HepG2 (cell line): Measurements from ENCODE around the gene FPR3. TPM values are rescaled to one million over a fixed set of nuclear protein-coding genes. Genes with fewer than 3 reads are reported as not detected.

ENCODE experiments used
- ATAC-seq: fragments of 200-7000 bp; cut with Tn5 transposase; 3 replicates; pipeline ENCODE4 v1.9.1; 2020; ENCODE audit warnings: mild to moderate bottlenecking, moderate library complexity
- BruUV-seq: library from RNA; stranded (reverse); fragments of 400-500 nt; replicated peaks from 2 replicates; lab custom pipeline; 2021; lab: Mats Ljungman, UMichigan
- CTCF ChIA-PET: fragments of 300-600 bp; formaldehyde crosslinking; extraction: SDS; loops from one replicate; lab custom pipeline; 2021; ENCODE audit warnings: low total read pairs, inconsistent platforms, low intra/inter-chr PET ratio; lab: Yijun Ruan, JAX
- POLR2A ChIA-PET: fragments of 350-600 bp; sonication (Branson Sonifier 250); formaldehyde crosslinking; loops from one replicate; lab custom pipeline; 2020; ENCODE audit warnings: antibody characterized with exemption, inconsistent platforms; lab: Yijun Ruan, JAX
- DNase-seq: peaks from one replicate; pipeline ENCODE4 v3.0.0-alpha.2; 2015; ENCODE audit warnings: low spot score
- FAIRE-seq: peaks from 3 replicates; lab custom pipeline; 2011; peaks lifted over from hg19 to GRCh38; lab: Jason Lieb, UNC
- H2AFZ ChIP-seq: one replicate; pipeline ENCODE4 v1.6.1; 2011; ENCODE audit warnings: low read length, inconsistent platforms
- H3K27ac ChIP-seq: fragments of 300-600 bp; 3 replicates; pipeline ENCODE4 v1.8.0; 2011; ENCODE audit warnings: mixed run types, mild to moderate bottlenecking, mixed read lengths, low read length, inconsistent platforms; ENCODE audit not compliant: insufficient read depth; ENCODE audit errors: extremely low read length
- H3K27me3 ChIP-seq, 2 experiments: fragments of 200-600 bp in 1 of 2; 2 replicates in 1 of 2; 3 replicates in 1 of 2; pipeline versions ENCODE4 v1.6.0 to v1.8.0; 2011; ENCODE audit warnings: low read length in 2 of 2, mild to moderate bottlenecking in 2 of 2, moderate library complexity in 2 of 2, inconsistent platforms in 1 of 2; ENCODE audit not compliant: insufficient read depth in 2 of 2, control insufficient read depth in 1 of 2
- H3K36me3 ChIP-seq, 2 experiments: fragments of 200-600 bp in 1 of 2; replicated peaks in 1 of 2; 2 replicates in 1 of 2; 3 replicates in 1 of 2; pipeline versions ENCODE4 v1.5.1 to v1.8.0; 2011; ENCODE audit warnings: low read length in 2 of 2, inconsistent platforms in 1 of 2; ENCODE audit not compliant: insufficient read depth in 2 of 2, control insufficient read depth in 1 of 2
- H3K4me1 ChIP-seq: 2 replicates; pipeline ENCODE4 v1.5.1; 2012; ENCODE audit warnings: low read length, inconsistent platforms; ENCODE audit not compliant: insufficient read depth
- H3K4me2 ChIP-seq: 2 replicates; pipeline ENCODE4 v1.6.0; 2011; ENCODE audit warnings: low read depth, low read length, inconsistent platforms
- H3K4me3 ChIP-seq, 3 experiments: fragments of 200-600 bp in 1 of 3; sonication (generic), shearing (Covaris generic) in 1 of 3; replicated peaks in 1 of 3; 2 replicates each; pipeline ENCODE4 v1.5.1; 2011 to 2016; ENCODE audit warnings: low read length in 3 of 3, inconsistent platforms in 2 of 3, low read depth in 2 of 3, mild to moderate bottlenecking in 2 of 3, control low read depth in 1 of 3, mixed read lengths in 1 of 3; ENCODE audit not compliant: insufficient read depth in 1 of 3
- H3K79me2 ChIP-seq: one replicate; pipeline ENCODE4 v1.6.1; 2011; ENCODE audit warnings: low read length, inconsistent platforms; ENCODE audit not compliant: insufficient read depth
- H3K9ac ChIP-seq: 2 replicates; pipeline ENCODE4 v1.6.0; 2011; ENCODE audit warnings: mild to moderate bottlenecking, low read depth, low read length, inconsistent platforms; ENCODE audit not compliant: insufficient read depth
- H3K9me3 ChIP-seq: 2 replicates; pipeline ENCODE4 v1.5.1; 2012; ENCODE audit warnings: mild to moderate bottlenecking, low read length
- H4K20me1 ChIP-seq: 2 replicates; pipeline ENCODE4 v1.6.0; 2011; ENCODE audit warnings: inconsistent platforms, mild to moderate bottlenecking, low read length, moderate library complexity; ENCODE audit not compliant: insufficient read depth
- BORCS8-MEF2B ChIP-seq: sonication (generic); formaldehyde crosslinking; IDR thresholded peaks from 2 replicates; pipeline ENCODE4 v1.8.0; 2022; ENCODE audit warnings: mild to moderate bottlenecking, missing genetic modification reagents
- CTCF ChIP-seq: sonication (generic); formaldehyde crosslinking; IDR thresholded peaks from 2 replicates; pipeline ENCODE4 v1.5.0; 2020; ENCODE audit warnings: mild to moderate bottlenecking, missing genetic modification reagents, moderate library complexity
- LBX2 ChIP-seq: sonication (generic); formaldehyde crosslinking; IDR thresholded peaks from 2 replicates; pipeline ENCODE4 v1.5.0; 2020; ENCODE audit warnings: missing genetic modification reagents, mild to moderate bottlenecking, borderline replicate concordance
- MAF1 ChIP-seq: sonication (generic); formaldehyde crosslinking; IDR thresholded peaks from 2 replicates; pipeline ENCODE4 v1.5.0; 2020; ENCODE audit warnings: missing genetic modification reagents, borderline replicate concordance
- MBNL3 ChIP-seq: fragments of 250-450 bp; sonication (Bioruptor Pico); conservative IDR thresholded peaks from 2 replicates; pipeline ENCODE4 v1.8.0; 2022; ENCODE audit warnings: mild to moderate bottlenecking, inconsistent platforms
- RAD51 ChIP-seq: fragments of 450-650 bp; IDR thresholded peaks from 2 replicates; pipeline ENCODE4 v1.6.1; 2016; ENCODE audit warnings: borderline replicate concordance
- STAG1 ChIP-seq: sonication (generic); formaldehyde crosslinking; IDR thresholded peaks from 2 replicates; pipeline ENCODE4 v1.4.0; 2020; ENCODE audit warnings: missing genetic modification reagents
- WGBS: methylation state at CpG from one replicate; pipeline ENCODE4 v1.1.6; 2017; ENCODE audit warnings: low lambda C conversion rate; 5-methylcytosine and 5-hydroxymethylcytosine counted together
- in situ Hi-C: cut with HindIII; loops from 2 replicates; pipeline ENCODE4 v1.10.0; 2017; ENCODE audit warnings: low pct_unique_long_range_greater_than_20kb; ENCODE audit not compliant: extremely low pct_ligation_motif_present
- intact Hi-C: fragments of 100-400 bp; cut with micrococcal nuclease; formaldehyde crosslinking; loops from one replicate; pipeline ENCODE4 v1.10.0; 2022; ENCODE audit not compliant: unreplicated experiment
- polyA plus RNA-seq, 8 experiments: library from polyadenylated mRNA; depleted of rRNA in 3 of 8; stranded (reverse) in 7 of 8; unstranded in 1 of 8; fragments of >200 nt; fragmentation: Illumina TruSeq in 4 of 8; extraction: Trizol in 4 of 8; gene quantifications; 2 replicates each; pipeline versions ENCODE4 v1.2.1 to v1.2.3, GENCODE V29; 2011 to 2016; ENCODE audit warnings: low read depth in 4 of 8, missing spikeins in 1 of 8, mixed read lengths in 1 of 8; ENCODE audit not compliant: insufficient read depth in 1 of 8
- total RNA-seq, 5 experiments: library from RNA; depleted of rRNA; stranded (reverse); fragments of >200 nt; fragmentation: Illumina TruSeq; extraction: Trizol; gene quantifications; 2 replicates each; pipeline ENCODE4 v1.2.3, GENCODE V29; 2016; ENCODE audit warnings: low read depth in 1 of 5

Gene FPR3
- total and polyA plus RNA-seq, 2 of the 13 experiments (the other 11 are each of a cell fraction or from before 2014, with no cell fraction given), result not detected

- TF ChIP-seq MAF1 (CRISPR knock-in tag) (no peak), LBX2 (CRISPR knock-in tag) (no peak), CTCF (CRISPR knock-in tag) (peak; percentile 37), STAG1 (peak; percentile 33), MBNL3 (CRISPR knock-in tag) (no peak)
- no peak for ATAC-seq
- in situ Hi-C loops, result no loop called here
- Histone ChIP-seq H3K4me3 (no peak overlapping the region), H3K4me2 (no peak overlapping the region), H3K4me1 (no peaks in the 10 kb centered on the region), H2AFZ (no peak overlapping the region), H3K9ac (no peak overlapping the region), H3K27me3 (no peaks in the 10 kb centered on the region), H3K36me3 (no peaks in the 10 kb centered on the region), H3K27ac (no peak overlapping the region), H3K79me2 (no peaks in the 10 kb centered on the region), H4K20me1 (no peaks in the 10 kb centered on the region), H3K9me3 (no peaks in the 10 kb centered on the region; the same call in 1 of the 2 replicates)
- WGBS, result 0% methylated on average over 3 of the region's 3 CpGs
- intact Hi-C loops, result no loop called here
- no TSS peak for BruUV-seq
- POLR2A ChIA-PET, result no interaction called here
- DNase-seq, result peak; percentile 23
- no peak for FAIRE-seq
- CTCF ChIA-PET, result no interaction called here
Measured at GRCh38 chr19:51783372-51783771, 11.6 kb upstream of the FPR3 start.

- Histone ChIP-seq H3K27ac (no peak overlapping the region), H2AFZ (no peak overlapping the region)
- intact Hi-C loops, result no loop called here
Measured at GRCh38 chr19:51784109-51784785, 10.7 kb upstream of the FPR3 start.

More at GRCh38 chr19:51784109-51784785, 10.7 kb upstream of the FPR3 start:
- in situ Hi-C loops, result no loop called here
- Histone ChIP-seq H3K9ac (no peak overlapping the region), H3K79me2 (no peaks in the 10 kb centered on the region), H3K27me3 (no peaks in the 10 kb centered on the region), H3K9me3 (no peaks in the 10 kb centered on the region; the same call in 1 of the 2 replicates), H3K4me1 (no peaks in the 10 kb centered on the region), H3K4me3 (no peak overlapping the region), H4K20me1 (no peaks in the 10 kb centered on the region), H3K36me3 (no peaks in the 10 kb centered on the region), H3K4me2 (no peak overlapping the region)
- ChIA-PET POLR2A (no interaction called here), CTCF (no interaction called here)
- FAIRE-seq (no peak), DNase-seq (no peak), ATAC-seq (no peak)
- WGBS, result 2% methylated on average over 6 of the region's 6 CpGs
- TF ChIP-seq BORCS8-MEF2B, result no peak
- TF ChIP-seq RAD51, result peak; percentile 74; the same call in 1 of the 2 replicates
- BruUV-seq, result no TSS peak
